GM21576 (cell line): ENCODE measurements around the gene KIRREL1.

ENCODE experiments used
- ATAC-seq: cut with Tn5 transposase; IDR thresholded peaks from one replicate; pipeline ENCODE4 v1.9.1; 2021; ENCODE audit warnings: mild to moderate bottlenecking, moderate library complexity; ENCODE audit not compliant: unreplicated experiment

The KIRREL1 gene

GRCh38 chr1:158003406-158003800 is 10.0 kb downstream of the KIRREL1 start:
- ATAC-seq: no peak

DNA sequence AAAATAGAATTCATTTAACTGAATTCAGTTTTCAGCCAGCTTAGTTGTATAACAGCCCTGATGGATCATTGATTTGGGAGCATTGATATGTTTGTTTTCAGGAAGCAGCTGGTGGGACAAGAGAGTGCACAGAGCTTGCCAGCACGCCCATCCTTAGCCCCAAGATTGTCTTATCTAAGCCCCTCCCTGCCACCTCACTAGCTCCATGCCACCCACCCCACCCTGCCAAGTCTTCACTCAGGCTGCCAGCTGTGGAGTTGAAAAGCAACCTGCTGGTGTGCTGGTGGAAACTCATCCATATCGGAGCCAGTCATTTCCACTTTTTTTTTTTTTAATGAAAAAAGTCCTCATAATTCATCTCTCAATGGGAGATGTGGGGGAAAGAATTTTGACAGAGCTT is 11.8 kb downstream of the KIRREL1 start:
- ATAC-seq: no peak

- no peak for ATAC-seq
Measured at GRCh38 chr1:158007180-158007579, 13.7 kb downstream of the KIRREL1 start.

GRCh38 chr1:158007667-158008386 is 14.4 kb downstream of the KIRREL1 start:
- ATAC-seq: no peak

DNA sequence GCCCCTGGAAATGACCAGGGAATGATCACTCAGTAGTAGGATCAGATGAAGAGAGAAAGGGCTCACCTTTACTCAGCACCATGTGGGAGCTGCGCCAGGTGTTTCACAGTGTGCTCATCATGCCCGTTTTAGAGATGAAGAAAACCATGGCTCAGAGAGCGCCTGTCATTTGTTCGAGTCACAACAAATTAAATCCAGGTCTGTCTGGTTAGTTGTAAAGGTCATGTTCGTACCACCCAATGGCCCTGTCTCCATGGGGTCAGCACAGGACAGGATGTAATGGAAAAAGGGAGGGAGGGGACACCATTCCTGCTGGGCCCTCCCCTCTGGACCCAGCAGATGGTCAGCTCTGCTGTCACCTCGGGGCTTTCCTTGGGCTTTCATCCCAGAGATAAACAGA is 15.2 kb downstream of the KIRREL1 start:
- no peak for ATAC-seq

DNA sequence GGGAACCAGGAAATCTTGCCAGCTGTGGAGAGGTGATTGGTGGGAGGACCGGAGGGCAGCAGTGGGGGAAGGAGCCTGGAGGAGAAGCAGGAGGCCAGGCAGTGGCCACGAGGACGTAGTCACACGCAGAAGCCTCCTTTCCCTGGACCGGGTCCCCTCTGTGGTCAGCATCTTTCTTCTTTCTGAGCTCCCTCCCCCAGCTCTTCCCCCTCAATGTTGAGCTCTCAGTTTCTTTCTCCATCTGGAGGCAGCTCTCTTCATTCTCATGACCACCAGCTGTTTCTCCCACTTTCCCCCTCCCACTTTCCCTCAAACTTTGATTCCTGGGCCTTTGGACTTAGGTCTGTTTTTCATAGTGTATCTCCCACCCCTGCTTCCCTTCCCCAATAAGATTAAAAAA is 18.3 kb downstream of the KIRREL1 start:
- no peak for ATAC-seq

DNA sequence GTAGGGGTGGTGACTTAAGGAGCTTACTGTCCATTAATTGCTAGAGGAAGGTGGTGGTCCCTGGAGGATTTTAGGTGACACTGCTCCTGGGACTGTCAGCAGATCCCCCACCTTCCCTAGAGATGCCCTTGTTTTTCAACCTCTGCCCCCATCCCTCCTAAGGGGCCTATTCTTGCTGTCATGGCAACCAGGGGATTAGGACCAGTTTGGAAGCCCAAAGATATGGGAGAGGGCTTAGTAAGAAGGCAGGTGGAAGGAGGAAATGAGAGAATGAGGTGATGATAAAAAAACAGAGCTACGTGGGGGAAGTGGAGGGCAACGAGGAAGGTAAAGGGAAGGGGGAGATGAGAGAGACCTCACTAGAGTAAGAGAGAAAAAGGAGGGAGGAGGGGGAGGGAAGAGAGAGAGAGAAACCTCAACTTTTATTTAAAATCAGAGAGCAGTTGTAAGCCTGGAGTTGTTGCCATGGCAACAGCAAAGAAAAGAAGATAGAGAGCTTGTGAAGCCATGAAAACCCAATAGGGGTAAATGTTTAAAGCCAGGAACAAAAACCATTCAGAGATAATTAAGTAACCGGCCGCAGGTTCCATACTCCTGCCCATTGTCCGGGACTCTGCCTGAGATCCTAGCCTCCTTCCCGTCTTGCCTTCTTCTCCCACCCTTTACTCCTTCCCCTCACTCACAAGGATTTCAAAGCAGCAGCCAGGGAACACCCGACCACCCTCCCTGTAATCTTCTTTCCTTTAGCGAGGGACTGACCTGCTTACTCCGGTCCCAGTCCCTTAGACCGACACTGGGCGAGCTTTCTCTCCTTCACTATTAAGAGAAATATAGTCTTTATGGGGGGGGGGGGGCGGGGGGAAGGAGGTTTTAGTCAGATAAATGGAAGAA is 20.6 kb downstream of the KIRREL1 start:
- no peak for ATAC-seq

DNA sequence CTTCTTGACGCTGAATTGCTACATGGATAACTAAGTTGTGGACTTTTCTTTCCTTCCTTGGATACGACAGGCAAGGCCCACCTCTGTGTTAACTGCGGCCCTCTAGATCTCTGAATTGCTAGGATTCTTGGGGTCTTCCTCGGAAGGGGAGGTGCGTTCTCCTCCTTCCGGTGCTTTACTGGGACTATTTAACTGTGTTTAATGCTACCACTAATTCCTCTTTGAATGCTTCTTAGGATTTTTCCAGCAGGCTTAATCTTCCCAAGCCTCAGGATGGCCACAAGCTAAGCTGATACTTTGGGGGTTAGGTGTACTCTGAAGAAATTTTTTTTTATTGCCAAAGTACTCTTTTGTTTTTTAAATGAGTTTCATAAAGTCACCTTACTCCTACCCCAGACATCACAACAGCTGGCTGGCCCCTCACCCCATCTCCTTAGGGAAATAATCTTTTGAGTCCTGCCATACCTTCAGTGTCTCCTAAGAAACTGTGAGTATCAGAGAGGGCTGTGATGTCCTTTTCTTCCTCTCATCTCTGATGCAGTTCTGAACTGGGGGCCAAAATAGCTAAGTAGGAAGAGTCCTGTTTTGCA is 21.4 kb downstream of the KIRREL1 start:
- no peak for ATAC-seq

- ATAC-seq: no peak
Measured at GRCh38 chr1:158016651-158017335, 23.3 kb downstream of the KIRREL1 start.

GRCh38 chr1:158017800-158018595 is 24.6 kb downstream of the KIRREL1 start:
- no peak for ATAC-seq

- no peak for ATAC-seq
Measured at GRCh38 chr1:158019171-158019868, 25.9 kb downstream of the KIRREL1 start.

DNA sequence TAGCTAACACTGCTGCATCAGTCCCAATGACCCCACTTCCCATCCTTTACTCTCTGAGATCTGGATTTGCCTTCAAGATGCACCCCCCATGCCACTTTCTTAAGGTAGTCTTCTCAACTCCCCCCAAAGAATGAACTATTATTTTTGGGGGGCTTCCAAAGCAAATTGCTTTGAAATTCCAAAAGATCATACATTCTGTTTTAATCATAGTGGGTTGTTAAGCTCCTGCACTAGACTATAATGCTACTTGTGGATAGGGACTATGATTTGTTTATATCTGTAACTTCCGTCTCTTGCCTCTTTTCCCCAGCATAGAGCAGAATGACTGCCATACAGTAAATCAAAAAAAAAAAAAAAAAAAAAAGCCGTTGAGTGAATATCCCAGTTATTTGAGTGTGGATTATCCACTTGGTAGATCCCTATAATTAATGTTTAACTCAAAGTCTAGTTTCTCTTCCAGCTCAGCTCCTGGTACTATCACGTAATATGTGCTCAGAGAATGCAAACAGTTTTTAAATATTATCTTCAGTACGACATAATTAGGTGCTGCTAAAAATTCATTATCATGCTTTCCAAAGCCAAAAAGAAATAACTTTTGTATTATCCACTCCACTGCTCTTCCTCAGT is 26.9 kb downstream of the KIRREL1 start:
- no peak for ATAC-seq

DNA sequence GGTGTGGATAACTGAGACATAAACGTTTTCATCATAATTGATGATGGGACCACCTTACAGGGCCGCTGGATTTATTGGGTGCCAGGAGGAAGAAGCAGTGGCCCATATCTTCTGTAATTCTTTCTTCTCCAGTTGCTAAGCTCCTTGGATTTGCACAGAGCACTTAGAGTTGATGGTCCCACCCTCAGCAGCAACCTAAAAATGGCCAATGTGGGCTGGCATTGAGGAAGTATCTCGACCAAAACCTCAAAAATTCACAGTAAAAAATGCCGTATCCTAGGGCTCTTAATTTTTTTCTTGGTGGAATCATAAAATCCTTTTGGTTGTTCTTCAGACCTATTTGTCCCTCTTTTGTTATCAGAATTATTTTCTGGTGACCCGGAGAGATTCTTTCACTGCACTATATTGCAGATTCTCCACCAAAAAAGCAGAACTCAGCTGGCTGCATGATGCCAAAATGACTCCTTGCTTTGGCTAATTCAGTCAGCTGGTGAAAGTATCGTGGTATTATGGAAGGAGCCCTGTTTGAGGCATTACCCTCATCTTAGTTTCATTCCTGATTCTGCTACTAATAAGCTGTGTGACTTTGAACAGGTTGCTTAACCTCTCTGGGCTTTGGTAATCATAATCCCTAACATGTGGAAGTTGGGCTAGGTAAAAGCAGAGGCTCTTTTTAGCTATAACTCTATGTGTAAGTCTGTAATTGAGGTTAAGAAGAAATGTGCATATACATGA is 27.6 kb downstream of the KIRREL1 start:
- ATAC-seq: no peak

- no peak for ATAC-seq
Measured at GRCh38 chr1:158021721-158022120, 28.3 kb downstream of the KIRREL1 start.

DNA sequence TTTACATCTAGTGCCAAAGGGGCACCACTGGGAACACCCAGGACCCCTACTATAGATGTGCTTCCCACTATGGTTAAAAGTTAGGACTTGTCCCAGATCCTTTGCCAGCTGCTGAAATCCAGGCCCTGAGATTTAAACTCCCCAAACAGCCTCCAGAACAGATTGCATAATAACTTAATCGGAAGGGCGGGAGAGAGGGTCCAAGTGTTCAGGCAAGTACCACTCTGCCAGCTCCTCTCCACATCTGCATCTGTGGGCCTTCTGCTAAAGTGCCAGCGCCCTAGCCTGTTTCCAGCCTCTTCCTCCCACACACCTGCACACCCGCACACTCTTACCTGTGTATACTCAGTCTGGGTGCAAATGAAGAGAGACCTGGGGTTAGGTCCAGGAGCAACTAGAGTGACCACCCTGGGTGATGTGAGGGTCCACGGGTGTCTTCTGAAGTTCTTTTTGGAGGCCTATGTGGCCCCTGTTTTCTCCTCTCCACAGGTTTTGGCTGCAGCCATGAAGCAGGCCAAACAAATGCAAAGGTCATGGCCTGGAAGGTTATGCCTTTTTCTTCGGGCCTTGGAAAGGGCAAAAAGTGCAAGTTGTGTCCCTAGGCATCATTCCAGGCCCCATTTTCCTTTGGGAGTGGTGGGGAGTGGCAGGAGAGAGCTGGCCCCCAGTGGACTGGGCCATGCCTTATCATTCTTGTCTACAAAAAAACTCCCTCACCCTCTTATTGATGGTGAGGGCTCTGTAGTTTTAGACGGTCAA is 29.3 kb downstream of the KIRREL1 start:
- ATAC-seq: no peak

DNA sequence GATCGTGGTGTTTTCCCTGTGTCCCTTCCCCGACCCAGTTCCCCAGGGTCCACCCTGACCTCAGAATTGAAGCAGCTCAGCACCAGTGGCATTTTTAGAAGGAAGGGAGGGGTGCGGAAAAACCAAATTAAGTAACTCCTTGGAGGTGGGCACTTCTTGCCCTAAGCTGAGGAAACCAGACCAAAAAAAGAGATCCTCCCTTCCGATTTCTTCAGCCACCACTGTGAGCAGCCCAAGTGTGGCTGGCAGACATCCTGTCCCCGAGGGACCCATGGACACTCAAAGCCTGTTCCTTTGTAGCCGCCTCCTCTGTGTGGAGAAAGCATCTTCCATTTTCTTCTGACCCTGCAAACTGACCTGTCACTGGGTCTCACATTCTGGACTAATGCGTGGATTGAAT is 31.3 kb downstream of the KIRREL1 start:
- ATAC-seq: no peak

DNA sequence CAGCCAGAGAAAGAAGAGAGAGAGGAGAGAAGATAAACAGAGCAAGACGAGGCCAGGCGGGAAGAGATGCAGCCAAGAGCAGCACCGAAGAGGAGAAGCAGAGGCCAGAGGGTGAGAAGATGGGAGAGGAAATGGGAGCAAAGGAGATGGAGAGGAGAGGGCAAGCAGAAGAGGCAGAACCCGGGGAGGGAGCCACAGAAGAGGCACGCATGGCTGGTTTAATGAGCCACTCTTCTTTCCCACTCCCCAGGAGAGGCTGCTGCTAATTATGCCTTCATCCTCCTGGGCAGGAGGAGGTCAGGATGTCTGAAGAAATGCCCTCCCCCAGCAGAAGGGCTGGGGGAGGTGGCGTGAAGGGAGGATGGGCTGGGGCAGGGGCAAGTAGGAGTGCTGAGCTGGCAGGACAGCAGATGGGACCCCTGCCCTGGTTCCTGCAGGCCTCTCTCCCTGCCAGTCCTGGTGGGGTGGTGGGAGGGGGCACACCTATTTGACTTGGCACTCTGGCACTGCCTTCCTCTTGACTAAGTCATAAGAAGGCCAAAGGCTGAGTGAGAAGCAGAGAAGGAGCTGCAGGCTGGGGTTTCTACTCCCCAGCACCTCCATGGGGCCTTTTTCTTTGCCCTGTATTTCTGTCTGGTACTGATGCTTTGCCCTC is 32.3 kb downstream of the KIRREL1 start:
- ATAC-seq: no peak
